ENCODE measurements around the gene ABCF3. TPM values are rescaled to one million over a fixed set of nuclear protein-coding genes. Genes with fewer than 3 reads are reported as not detected.
A peak's percentile ranks its signal among the peaks of the same experiment; 100 is the strongest.

The ABCF3 gene
- total and polyA plus RNA-seq, 2 of the 13 experiments (the other 11 are each of a cell fraction or from before 2014, with no cell fraction given) = 38.8 to 46.5 TPM

DNA sequence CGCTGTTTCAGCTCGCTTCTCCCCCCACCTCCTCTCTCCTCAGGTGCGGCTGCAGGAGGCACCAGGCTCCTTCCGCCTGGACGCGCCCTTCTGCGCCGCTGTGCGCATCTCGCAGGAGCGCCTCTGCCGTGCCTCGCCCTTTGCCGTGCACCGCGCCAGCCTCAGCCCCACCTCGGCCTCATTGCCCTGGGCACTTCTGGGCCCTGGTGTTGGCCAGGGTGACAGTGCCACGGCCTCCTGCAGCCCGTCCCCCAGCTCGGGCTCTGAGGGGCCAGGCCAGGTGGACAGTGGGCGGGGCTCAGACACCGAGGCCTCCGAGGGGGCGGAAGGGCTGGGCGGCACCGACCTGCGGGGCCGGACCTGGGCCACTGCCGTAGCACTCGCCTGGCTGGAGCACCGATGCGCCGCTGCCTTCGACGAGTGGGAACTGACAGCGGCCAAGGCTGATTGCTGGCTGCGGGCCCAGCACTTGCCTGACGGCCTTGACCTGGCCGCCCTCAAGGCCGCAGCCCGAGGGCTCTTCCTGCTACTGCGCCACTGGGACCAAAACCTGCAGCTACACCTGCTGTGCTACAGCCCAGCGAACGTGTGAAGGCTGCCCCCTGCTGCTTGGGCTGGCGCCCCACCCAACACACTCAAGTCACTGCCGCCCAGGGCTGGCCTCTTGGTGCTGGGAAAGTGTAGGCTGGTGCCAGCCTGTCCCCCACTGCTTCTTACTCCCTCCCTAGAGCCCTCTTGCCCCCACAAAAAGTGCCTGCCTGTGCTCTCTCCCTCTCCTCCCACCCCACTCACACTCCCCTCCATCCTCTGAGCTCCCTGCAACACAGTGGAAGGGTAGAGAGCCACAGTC, 55.7 kb downstream of the ABCF3 start (continued):
- TF ChIP-seq, protein P1, sequence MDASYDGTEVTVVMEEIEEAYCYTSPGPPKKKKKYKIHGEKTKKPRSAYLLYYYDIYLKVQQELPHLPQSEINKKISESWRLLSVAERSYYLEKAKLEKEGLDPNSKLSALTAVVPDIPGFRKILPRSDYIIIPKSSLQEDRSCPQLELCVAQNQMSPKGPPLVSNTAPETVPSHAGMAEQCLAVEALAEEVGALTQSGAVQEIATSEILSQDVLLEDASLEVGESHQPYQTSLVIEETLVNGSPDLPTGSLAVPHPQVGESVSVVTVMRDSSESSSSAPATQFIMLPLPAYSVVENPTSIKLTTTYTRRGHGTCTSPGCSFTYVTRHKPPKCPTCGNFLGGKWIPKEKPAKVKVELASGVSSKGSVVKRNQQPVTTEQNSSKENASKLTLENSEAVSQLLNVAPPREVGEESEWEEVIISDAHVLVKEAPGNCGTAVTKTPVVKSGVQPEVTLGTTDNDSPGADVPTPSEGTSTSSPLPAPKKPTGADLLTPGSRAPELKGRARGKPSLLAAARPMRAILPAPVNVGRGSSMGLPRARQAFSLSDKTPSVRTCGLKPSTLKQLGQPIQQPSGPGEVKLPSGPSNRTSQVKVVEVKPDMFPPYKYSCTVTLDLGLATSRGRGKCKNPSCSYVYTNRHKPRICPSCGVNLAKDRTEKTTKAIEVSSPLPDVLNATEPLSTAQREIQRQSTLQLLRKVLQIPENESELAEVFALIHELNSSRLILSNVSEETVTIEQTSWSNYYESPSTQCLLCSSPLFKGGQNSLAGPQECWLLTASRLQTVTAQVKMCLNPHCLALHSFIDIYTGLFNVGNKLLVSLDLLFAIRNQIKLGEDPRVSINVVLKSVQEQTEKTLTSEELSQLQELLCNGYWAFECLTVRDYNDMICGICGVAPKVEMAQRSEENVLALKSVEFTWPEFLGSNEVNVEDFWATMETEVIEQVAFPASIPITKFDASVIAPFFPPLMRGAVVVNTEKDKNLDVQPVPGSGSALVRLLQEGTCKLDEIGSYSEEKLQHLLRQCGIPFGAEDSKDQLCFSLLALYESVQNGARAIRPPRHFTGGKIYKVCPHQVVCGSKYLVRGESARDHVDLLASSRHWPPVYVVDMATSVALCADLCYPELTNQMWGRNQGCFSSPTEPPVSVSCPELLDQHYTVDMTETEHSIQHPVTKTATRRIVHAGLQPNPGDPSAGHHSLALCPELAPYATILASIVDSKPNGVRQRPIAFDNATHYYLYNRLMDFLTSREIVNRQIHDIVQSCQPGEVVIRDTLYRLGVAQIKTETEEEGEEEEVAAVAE (CRISPR knock-in tag; IDR thresholded peaks at IDR 0.05; ENCODE audit: borderline replicate concordance) = 0 out of 2 replicates have a peak, but pooled peaks have one; percentile 40
- TF ChIP-seq, protein P2, sequence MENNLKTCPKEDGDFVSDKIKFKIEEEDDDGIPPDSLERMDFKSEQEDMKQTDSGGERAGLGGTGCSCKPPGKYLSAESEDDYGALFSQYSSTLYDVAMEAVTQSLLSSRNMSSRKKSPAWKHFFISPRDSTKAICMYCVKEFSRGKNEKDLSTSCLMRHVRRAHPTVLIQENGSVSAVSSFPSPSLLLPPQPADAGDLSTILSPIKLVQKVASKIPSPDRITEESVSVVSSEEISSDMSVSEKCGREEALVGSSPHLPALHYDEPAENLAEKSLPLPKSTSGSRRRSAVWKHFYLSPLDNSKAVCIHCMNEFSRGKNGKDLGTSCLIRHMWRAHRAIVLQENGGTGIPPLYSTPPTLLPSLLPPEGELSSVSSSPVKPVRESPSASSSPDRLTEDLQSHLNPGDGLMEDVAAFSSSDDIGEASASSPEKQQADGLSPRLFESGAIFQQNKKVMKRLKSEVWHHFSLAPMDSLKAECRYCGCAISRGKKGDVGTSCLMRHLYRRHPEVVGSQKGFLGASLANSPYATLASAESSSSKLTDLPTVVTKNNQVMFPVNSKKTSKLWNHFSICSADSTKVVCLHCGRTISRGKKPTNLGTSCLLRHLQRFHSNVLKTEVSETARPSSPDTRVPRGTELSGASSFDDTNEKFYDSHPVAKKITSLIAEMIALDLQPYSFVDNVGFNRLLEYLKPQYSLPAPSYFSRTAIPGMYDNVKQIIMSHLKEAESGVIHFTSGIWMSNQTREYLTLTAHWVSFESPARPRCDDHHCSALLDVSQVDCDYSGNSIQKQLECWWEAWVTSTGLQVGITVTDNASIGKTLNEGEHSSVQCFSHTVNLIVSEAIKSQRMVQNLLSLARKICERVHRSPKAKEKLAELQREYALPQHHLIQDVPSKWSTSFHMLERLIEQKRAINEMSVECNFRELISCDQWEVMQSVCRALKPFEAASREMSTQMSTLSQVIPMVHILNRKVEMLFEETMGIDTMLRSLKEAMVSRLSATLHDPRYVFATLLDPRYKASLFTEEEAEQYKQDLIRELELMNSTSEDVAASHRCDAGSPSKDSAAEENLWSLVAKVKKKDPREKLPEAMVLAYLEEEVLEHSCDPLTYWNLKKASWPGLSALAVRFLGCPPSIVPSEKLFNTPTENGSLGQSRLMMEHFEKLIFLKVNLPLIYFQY (CRISPR knock-in tag; IDR thresholded peaks at IDR 0.05; ENCODE audit: borderline replicate concordance) = peak; percentile 95
- TF ChIP-seq, protein P3, sequence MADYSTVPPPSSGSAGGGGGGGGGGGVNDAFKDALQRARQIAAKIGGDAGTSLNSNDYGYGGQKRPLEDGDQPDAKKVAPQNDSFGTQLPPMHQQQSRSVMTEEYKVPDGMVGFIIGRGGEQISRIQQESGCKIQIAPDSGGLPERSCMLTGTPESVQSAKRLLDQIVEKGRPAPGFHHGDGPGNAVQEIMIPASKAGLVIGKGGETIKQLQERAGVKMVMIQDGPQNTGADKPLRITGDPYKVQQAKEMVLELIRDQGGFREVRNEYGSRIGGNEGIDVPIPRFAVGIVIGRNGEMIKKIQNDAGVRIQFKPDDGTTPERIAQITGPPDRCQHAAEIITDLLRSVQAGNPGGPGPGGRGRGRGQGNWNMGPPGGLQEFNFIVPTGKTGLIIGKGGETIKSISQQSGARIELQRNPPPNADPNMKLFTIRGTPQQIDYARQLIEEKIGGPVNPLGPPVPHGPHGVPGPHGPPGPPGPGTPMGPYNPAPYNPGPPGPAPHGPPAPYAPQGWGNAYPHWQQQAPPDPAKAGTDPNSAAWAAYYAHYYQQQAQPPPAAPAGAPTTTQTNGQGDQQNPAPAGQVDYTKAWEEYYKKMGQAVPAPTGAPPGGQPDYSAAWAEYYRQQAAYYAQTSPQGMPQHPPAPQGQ (CRISPR knock-in tag; IDR thresholded peaks at IDR 0.05; ENCODE audit: borderline replicate concordance) = no peak
- peak; percentile 39; the same call in 1 of the 2 replicates for TF ChIP-seq TGIF2 (CRISPR knock-in tag; IDR thresholded peaks at IDR 0.05)
- TF ChIP-seq IRF2 (CRISPR knock-in tag; IDR thresholded peaks at IDR 0.05) = peak; percentile 92
- no peak for TF ChIP-seq CEBPB (IDR thresholded peaks at IDR 0.05; ENCODE audit: borderline replicate concordance, low read depth, low read length)
- TF ChIP-seq SETDB1 (CRISPR knock-in tag; IDR thresholded peaks at IDR 0.05; ENCODE audit: borderline replicate concordance) = no peak
- TF ChIP-seq ZNF841 (CRISPR knock-in tag; IDR thresholded peaks at IDR 0.05; ENCODE audit: borderline replicate concordance) = no peak
- peak; percentile 35; the same call in 1 of the 2 replicates for TF ChIP-seq HMG20B (CRISPR knock-in tag; conservative IDR thresholded peaks at IDR 0.05)
- TF ChIP-seq ZNF772 (CRISPR knock-in tag; IDR thresholded peaks at IDR 0.05) = peak; percentile 92; the same call in 1 of the 2 replicates
- TF ChIP-seq NFE2L1 (CRISPR knock-in tag; IDR thresholded peaks at IDR 0.05; ENCODE audit: borderline replicate concordance) = peak; percentile 75; the same call in 1 of the 2 replicates
- TF ChIP-seq GFI1 (CRISPR knock-in tag; IDR thresholded peaks at IDR 0.05; ENCODE audit: borderline replicate concordance) = peak; percentile 45; the same call in 1 of the 2 replicates
- TF ChIP-seq NRL (CRISPR knock-in tag; IDR thresholded peaks at IDR 0.05; ENCODE audit: borderline replicate concordance) = peak; percentile 59; the same call in 1 of the 2 replicates
- TF ChIP-seq MXI1 (IDR thresholded peaks at IDR 0.05; ENCODE audit: borderline replicate concordance, low read depth, low read length) = peak; percentile 86; the same call in 1 of the 3 replicates
- peak; percentile 70 for TF ChIP-seq SKI (IDR thresholded peaks at IDR 0.05; ENCODE audit: partially characterized antibody)
- TF ChIP-seq AGO2 (optimal IDR thresholded peaks at IDR 0.05; ENCODE audit: low read depth, low read length) = peak; percentile 99
- TF ChIP-seq ZNF484 (CRISPR knock-in tag; IDR thresholded peaks at IDR 0.05; ENCODE audit: borderline replicate concordance, low read depth) = no peak
- no peak for TF ChIP-seq CENPX (CRISPR knock-in tag; IDR thresholded peaks at IDR 0.05)

All from HepG2 (cell line).